ENCODE measurements around the gene THPO.
"Not testable (repeated sequence)": the region's sequence is repeated elsewhere in the genome, so short reads cannot be mapped to it uniquely, and the experiment has no call there.

The THPO gene

DNA sequence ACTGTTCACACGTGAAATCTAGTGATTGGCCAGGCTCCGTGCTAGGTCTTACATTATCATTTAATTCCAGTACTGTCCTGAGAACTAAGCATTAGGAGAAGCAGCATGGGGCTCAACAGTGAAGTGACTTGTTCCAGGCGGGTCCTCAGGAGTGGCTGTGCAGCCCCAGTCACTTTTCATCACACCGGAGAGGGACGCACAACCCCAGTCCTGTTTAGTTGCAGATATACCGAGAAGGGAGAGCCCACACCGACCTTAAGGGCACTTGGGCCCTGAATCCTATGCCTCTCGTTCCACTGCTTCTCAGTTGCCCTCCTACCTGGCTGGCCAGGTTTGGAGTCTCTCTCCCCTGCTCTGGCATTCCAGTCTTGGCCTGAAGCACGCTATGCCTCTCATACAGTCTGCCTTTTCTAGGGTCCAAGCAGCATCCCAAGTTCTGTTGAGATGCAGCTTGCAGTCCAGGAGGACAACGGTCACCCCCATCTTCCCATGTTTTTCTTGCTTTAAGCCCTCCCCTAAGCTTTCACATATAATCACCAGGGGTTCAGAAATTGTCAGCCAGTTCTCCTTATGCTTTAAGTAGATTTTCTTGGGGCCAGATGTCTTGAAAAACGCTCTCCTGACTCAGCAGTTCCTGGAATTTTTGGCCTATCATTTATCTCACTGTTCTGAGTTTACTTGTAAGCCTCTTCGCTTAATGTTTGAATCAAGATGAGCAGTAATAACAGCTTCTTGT lies 30.5 kb downstream of the THPO start:
- DNase-seq, result no peak

DNA sequence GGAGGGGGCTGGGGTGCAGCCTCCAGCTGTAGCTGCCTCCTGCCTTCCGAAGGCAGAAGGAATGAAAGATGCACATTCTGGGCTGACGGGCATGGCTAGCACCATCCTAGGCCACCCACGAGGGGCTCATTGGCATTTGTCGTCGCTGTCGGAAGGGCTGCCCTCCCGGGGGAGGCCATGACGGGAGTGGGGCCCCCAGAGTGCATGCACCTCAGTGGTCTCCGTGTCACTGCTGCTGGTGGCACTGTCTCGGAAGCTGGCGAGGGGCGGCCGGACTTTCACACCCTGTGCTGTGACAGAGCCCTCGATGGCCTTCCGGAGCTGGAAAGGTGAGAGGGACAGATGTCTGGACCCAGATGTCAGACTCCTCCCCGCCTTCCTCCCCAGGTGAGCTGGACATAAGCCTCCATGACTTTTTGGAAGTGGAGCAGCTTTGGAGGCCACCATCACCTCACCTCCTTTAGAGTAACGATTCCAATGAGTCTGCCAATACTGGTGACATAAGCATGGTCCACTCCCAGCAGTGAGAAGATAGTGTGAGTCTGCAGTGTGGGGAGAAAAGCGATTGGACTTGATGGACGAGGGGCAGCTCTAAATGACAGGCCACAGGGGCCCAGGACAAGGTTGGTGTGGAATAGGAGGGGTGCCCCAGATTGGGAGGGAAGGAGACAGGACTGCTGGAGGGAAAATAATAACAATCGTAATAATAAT lies 31.4 kb downstream of the THPO start:
- no peak for DNase-seq

DNA sequence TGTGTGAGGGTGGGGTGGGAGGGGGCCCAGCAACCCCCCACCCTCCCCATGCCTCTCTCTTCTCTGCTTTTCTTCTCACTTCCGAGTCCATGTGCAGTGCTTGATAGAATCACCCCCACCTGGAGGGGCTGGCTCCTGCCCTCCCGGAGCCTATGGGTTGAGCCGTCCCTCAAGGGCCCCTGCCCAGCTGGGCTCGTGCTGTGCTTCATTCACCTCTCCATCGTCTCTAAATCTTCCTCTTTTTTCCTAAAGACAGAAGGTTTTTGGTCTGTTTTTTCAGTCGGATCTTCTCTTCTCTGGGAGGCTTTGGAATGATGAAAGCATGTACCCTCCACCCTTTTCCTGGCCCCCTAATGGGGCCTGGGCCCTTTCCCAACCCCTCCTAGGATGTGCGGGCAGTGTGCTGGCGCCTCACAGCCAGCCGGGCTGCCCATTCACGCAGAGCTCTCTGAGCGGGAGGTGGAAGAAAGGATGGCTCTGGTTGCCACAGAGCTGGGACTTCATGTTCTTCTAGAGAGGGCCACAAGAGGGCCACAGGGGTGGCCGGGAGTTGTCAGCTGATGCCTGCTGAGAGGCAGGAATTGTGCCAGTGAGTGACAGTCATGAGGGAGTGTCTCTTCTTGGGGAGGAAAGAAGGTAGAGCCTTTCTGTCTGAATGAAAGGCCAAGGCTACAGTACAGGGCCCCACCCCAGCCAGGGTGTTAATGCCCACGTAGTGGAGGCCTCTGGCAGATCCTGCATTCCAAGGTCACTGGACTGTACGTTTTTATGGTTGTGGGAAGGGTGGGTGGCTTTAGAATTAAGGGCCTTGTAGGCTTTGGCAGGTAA lies 32.5 kb downstream of the THPO start:
- no peak for DNase-seq

DNA sequence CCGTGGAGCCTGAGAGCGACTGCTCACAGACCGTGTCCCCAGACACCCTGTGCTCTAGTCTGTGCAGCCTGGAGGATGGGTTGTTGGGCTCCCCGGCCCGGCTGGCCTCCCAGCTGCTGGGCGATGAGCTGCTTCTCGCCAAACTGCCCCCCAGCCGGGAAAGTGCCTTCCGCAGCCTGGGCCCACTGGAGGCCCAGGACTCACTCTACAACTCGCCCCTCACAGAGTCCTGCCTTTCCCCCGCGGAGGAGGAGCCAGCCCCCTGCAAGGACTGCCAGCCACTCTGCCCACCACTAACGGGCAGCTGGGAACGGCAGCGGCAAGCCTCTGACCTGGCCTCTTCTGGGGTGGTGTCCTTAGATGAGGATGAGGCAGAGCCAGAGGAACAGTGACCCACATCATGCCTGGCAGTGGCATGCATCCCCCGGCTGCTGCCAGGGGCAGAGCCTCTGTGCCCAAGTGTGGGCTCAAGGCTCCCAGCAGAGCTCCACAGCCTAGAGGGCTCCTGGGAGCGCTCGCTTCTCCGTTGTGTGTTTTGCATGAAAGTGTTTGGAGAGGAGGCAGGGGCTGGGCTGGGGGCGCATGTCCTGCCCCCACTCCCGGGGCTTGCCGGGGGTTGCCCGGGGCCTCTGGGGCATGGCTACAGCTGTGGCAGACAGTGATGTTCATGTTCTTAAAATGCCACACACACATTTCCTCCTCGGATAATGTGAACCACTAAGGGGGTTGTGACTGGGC lies 33.3 kb downstream of the THPO start:
- no peak for DNase-seq

DNA sequence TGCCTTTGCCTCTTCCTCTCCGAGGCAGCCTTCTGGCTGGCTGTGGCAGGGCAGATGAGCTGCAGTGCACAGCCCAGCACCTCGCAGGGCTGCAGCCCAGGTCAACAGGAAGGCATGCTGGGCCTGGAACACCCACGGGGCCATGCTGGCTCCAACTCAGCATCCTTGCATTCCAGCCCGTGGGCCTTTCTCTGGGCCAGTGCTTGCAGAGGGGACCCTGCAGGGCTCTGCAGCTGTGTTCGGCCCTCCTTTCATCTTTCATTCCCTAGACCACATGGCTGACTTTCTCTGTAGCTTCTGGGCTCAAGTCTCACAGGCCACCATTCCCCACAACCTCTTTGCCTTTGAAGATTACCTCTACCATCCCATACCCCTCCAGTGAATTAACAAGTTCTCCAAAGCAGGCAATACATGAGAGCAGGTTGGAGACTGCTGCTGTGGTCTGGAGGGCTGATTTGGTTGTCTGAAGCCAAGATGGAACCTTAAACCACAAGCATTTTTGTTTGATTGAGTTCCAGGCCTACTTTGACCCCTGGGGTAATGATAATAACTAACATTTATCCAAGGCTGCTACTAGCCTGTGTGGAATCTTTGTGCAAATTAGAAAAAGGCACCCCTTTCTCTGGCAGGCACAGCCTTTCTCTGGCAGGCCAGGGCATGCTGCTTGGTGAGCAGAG lies 34.7 kb downstream of the THPO start:
- no peak for DNase-seq

DNA sequence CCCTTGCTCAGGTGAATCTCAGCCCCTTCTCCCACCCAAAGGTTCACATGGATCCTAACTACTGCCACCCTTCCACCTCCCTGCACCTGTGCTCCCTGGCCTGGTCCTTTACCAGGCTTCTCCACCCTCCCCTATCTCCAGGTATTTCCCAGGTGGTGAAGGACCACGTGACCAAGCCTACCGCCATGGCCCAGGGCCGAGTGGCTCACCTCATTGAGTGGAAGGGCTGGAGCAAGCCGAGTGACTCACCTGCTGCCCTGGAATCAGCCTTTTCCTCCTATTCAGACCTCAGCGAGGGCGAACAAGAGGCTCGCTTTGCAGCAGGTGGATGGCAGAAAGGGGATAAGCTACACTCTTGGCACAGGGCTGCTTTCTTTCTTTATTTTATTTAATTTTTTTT lies 36.1 kb downstream of the THPO start:
- DNase-seq, result no peak

DNA sequence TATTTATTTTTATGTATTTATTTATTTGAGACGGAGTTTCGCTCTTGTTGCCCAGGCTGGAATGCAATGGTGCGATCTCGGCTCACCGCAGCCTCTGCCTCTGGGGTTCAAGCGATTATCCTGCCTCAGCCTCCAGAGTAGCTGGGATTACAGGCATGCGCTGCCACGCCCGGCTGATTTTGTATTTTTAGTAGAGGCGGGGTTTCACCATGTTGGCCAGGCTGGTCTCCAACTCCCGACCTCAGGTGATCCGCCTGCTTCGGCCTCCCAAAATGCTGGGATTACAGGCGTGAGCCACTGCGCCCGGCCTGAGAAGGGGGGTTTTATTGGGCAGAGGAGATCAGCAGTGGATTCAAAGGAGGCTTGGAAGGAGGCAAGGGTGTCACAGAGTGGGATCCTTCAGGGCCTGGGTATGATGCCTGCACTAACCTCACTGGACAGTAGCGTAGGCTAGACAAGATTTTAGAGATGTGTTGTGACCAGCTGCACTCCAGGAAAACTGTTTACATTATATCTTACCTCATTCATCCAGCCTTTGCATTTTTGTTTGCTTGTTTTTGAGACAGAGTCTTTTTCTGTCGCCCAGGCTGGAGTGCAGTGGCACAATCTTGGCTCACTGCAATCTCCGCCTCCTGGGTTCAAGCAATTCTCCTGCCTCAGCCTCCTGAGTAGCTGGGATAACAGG lies 38.4 kb downstream of the THPO start:
- not testable (repeated sequence) for DNase-seq

DNA sequence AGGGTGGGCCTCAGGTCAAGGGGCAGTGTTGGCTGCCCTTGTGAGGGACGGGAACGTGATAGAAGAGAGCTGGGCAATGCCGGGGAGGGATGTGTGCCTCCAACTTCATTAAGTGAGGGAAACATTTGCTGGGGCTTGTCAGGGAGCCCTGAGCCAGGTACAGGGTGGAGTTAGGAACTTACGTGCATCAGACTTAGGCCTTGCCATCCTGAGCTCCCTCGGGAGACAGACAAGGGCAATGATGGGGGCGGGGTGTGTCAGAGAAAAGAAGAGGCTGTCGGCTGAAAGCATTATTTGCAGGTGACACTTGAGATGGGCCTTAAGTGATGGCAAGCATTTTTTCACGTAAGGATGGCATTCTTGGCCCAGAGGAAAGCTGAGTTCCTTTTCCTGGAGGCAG lies 39.0 kb downstream of the THPO start:
- no peak for DNase-seq

DNA sequence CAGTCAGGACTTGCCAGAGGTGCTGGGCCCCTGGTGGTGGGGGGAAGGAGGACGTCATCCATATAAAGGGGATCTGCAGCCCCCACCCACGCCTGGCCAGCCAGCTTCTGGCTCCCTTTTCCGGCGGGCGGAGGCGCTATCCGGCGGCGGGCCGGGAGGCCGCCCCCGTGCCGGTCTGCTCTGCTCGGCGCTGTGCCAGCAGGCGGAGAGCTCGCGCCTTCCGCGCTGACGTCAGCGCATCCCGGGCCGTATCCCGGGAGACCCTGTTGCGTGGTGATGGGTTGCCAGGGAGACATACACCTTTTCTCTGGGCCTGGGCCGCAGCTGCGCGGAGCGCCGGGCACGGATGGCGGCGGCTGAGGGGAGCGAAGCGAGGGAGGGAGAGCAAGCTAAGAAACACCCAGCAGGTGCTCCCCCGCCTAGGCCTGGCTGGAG lies 39.5 kb downstream of the THPO start:
- no peak for DNase-seq

DNA sequence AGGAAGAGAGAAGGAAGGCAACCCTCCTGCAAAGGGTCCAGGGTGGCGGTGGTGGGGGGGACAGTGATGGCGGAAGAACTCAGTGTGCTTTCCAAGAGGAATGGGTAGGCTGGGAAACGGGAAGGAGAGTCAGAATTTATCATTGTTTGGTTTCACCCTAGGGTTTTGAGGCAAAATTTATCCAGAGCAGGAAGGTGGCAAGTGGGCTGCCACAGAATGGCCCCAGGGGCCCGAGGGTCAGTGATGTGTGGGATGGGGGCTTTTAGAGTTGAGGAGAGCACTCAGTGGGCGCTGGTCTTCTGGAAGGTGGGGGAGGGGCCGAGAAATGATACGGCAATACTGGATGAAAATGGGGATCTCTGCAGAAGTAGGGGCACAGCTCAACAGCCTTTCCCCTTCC lies 40.0 kb downstream of the THPO start:
- no peak for DNase-seq

DNA sequence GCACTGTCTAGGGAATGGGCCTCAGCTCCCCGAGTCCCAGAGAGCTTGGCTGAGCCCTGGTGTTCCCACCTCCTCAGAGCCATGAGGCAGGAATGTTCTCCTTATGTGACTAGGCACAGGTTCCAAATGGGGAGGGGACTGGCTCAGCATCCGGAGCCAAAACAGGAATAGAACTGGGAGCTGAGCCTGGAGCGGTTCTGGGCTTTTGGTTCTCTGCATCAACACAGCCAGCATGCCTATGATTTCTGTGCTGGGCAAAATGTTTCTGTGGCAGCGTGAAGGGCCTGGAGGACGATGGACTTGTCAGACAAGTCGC lies 40.6 kb downstream of the THPO start, which contains the start of gene FAM131A:
Gene FAM131A (plus strand): TSS at position 202 of the 316 bp plus-strand sequence. CDS start 31 bp downstream, at position 233.
- DNase-seq, result no peak

DNA sequence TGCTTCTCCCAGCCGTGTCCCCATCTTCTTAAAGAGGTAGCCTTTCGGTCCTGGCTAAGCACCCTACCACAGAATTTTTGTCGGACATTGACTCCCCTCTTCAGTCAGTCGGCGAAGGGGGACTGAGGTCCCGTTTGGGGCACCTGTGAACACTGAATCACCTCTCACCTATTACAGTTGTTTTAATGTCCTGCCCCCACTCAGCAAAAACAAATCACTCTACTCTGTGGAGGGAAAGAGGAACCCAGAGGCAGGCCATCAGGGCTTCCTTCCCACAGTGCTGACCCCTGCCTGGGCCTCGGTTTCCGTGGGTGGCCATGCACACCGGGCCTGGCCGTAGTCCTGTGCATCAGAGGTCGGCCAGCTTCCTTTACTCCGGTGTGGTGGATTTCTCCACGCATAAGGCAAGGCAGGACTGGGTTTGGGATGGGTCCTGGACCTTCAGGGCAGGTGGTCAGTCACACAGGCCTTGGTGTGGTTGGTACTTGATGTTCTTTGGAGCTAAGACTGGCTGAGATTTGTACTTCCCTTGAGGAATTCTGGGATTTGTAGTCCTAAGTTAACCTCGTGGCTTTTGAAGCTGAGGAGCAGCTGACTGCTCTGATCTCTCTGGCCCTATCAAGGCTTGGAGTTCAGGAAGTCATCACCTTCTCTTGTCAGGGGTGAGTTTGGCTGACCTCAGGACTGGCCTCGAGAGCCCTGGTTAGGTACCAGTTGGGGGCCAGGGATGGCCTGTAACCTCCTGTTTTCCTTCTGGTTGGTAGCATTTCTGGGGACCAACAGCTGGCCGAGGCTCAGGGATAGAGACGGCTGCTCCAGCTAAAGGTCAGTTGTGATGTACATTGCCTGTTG lies 41.2 kb downstream of the THPO start:
- DNase-seq, result no peak

DNA sequence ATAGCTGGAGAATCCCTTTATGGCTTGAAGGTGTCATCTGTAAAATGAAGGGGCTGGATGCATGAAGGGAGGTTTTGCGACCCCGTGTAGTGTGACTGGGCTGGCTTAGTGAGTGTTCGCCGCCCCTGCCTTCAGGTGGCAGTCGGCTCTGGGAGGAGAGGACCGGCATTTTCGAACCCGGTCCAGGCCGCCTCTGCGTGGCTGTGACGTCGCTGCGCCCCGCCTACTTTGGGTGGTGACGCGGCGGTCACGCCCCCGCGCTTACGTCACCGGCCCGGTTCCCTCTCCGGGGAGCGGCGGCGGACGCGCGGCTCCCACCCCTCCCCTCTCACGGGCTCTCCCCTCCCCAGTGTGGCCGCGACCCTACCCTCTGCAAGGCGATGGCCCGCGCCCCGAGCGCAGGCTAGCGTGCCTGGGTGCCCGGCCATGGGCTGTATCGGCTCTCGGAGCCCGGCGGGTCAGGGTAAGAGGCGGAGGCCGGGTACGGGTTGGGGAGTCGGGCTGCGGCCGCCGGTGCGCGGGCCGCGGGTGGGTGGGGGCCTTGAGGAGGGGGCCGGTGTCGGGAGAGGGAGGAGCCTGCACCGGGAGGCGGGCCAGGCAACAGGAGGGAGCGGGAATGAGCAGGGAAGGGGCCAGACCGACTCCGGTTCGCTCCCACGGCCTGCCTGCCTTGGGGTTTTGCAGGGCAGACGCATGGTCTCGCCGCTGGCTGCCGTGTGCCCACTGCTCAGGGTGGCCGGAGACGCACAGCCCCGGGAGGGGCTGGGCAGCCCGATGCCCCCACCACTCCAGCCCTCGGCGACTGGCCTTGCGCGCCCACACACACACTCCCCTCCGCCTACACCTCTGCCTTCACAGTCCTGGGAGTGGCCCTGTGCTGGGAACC lies 42.1 kb downstream of the THPO start:
- DNase-seq, result no peak

DNA sequence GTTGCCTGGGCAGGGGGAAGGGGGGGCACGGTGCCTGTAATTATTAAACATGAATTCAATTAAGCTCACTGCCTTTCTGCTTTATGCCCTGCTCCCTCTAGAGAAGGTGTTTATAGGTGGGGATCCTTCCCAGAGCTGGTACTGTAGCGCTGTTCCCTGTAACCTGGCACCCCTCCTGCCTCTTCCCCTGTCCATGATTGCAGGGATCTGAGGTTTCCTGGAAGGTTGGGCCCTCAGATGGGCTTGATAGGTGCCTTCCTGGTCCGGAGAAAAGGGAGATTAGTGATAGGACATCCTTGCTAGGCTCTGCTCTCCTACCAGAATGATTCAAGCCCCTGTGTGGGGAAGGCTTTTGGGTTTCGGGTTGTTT lies 42.7 kb downstream of the THPO start:
- DNase-seq, result no peak

DNA sequence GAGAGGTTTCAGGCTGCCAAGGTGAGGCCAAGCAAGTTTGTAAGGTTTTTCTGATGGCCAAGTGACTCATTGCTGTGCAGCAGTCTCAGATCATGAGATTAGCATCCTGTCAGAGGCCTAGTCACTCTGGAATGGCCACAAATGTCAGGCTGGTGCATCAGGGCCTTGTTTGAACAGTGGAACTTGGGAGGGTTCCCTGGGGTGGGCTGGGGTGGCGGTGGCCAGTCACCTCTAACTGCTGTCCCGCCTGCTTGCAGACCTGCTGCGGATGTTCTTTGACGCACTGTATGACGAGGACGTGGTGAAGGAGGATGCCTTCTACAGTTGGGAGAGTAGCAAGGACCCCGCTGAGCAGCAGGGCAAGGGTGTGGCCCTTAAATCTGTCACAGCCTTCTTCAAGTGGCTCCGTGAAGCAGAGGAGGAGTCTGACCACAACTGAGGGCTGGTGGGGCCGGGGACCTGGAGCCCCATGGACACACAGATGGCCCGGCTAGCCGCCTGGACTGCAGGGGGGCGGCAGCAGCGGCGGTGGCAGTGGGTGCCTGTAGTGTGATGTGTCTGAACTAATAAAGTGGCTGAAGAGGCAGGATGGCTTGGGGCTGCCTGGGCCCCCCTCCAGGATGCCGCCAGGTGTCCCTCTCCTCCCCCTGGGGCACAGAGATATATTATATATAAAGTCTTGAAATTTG lies 43.4 kb downstream of the THPO start:
- no peak for DNase-seq

DNA sequence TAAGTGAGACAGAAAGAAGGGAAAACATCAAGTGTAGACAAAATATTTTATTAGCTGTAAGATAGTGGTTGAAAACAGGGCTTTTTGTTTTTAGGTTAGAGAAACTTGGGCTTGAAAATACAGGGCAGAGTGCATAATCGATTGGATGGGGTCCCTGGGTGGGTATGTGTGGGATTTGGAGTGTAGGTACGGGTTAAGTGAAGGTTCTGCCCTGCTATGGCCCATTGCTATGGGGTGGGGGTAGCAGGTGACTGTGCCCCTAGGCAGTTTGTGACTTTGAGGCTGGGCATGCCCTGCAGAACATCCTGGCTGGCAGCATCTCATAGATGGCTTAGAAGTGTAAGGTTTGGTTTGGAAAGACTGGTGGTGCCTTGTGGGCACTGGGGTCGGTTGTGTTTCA lies 44.3 kb downstream of the THPO start:
- DNase-seq, result no peak

DNA sequence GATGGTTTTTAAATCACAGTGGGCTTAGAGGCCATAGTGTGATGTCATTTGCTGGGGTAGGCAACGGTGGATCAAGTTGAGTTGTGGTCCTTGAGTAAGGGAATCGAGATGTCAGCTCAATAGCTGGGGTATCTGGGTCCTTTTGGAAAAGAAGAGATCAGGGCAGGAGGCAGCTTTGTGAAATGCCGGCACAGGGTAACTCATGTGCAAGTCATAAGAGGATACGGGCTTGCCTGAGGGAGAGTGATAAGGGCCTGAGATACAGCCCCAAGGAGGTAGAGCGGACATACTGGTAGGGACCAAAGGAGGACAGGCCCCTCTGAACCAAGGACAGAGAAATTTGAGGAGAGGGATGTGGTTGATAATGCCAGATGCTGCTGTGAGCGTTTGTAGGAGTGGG lies 44.8 kb downstream of the THPO start:
- no peak for DNase-seq

DNA sequence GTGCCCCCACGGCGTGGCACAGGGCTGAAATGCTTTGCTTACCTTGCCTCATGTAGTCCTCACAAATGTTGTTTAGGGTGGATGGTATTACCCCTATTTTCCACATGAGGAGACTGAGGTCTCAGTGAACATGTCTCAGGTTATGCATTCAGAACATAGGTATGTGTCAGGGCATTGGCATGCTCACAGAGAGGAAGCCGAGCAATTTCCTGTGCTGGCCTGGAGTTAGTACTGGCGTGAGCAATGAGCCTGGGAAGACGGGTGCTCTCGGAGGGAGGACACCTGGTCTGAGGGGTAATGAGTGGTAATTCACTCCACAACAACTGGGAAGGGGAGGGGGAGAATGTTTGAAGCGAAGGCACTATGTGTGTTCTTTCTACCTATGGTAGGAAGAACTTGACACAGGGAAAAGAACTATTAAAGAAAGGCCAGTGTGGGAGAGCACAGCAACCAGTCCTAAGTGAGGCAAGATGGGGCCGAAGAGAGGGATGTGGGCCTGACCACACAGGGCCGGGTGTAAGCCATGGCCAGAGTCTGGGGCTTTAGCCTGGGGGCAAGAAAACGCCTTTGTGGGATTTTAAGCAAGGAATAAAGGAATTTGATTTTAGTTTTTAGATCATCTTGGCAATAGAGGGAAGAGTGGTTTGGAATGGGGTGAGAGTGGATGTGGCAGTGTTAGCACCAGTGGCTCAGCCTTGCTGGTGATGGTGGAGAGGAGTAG lies 45.5 kb downstream of the THPO start:
- DNase-seq, result no peak

DNA sequence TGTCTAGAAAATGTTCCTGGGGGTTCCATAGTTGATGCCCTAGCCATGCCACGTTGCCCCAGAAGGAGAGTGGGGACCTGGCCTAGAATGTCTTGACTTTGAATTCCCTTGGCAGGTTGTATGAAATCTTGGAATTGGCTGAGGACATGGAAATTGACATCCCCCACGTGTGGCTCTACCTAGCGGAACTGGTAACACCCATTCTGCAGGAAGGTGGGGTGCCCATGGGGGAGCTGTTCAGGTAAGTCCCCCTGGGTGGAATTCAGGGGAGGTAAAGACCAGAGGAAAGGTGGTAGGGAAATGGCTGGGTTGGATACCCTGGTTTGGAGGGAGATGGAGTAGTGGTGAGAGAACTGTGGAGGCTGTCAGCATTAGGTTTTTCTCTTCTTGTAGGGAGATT lies 49.5 kb downstream of the THPO start:
- DNase-seq, result no peak

Measured in KG1 (cell line).